ENCODE results near the gene MYO1D. TPM values are rescaled to one million over a fixed set of nuclear protein-coding genes. Genes with fewer than 3 reads are reported as not detected.

MYO1D gene
- total and polyA plus RNA-seq, 7 donors: 6.2 to 184 (median 21.6) TPM

GRCh38 chr17:32819787-32820186 is 57.1 kb downstream of the MYO1D start:
- H3K27me3 ChIP-seq: peaks cover 0 to 14% (median 0%) of the 10 kb centered on the region in 3 donors
- no peaks in the 10 kb centered on the region for H3K9me3 ChIP-seq
- intact Hi-C loops (cut with DNase I): no loop called here
- TF ChIP-seq POLR2A (IDR thresholded peaks at IDR 0.05): no peak
- TF ChIP-seq CTCF (IDR thresholded peaks at IDR 0.05): no peak
- no peak for DNase-seq
- H3K27ac ChIP-seq: no peak overlapping the region
- 92 to 95% methylated on average over 2 of the region's 2 CpGs for WGBS, 2 donors
- H3K4me3 ChIP-seq: no peak overlapping the region
- H3K4me1 ChIP-seq: no peaks in the 10 kb centered on the region
- H3K36me3 ChIP-seq: no peaks in the 10 kb centered on the region

GRCh38 chr17:32819035-32819434 is 57.9 kb downstream of the MYO1D start:
- H3K27me3 ChIP-seq: peaks cover 0 to 14% (median 0%) of the 10 kb centered on the region in 3 donors
- WGBS, 2 donors: 26 to 38% methylated on average over 4 of the region's 4 CpGs
- no peaks in the 10 kb centered on the region for H3K9me3 ChIP-seq
- no peaks in the 10 kb centered on the region for H3K4me1 ChIP-seq
- TF ChIP-seq CTCF (IDR thresholded peaks at IDR 0.05): no peak
- TF ChIP-seq POLR2AphosphoS5 (IDR thresholded peaks at IDR 0.05): no peak
- TF ChIP-seq EP300 (IDR thresholded peaks at IDR 0.05): no peak
- TF ChIP-seq POLR2A (IDR thresholded peaks at IDR 0.05): no peak
- DNase-seq: no peak
- H3K36me3 ChIP-seq: no peaks in the 10 kb centered on the region
- intact Hi-C loops (cut with DNase I): no loop called here
- H3K4me3 ChIP-seq: no peak overlapping the region
- H3K27ac ChIP-seq: peak overlapping the region in 2 of 4 donors; percentile 39 to 43

- Histone ChIP-seq H3K4me1 (no peaks in the 10 kb centered on the region), H3K27ac (no peak overlapping the region), H3K36me3 (no peaks in the 10 kb centered on the region), H3K27me3 (no peaks in the 10 kb centered on the region), H3K9me3 (no peaks in the 10 kb centered on the region), H3K4me3 (no peak overlapping the region)
- TF ChIP-seq POLR2A (IDR thresholded peaks at IDR 0.05): no peak
- TF ChIP-seq CTCF (IDR thresholded peaks at IDR 0.05): no peak
- TF ChIP-seq EP300 (IDR thresholded peaks at IDR 0.05): no peak
- TF ChIP-seq POLR2AphosphoS5 (IDR thresholded peaks at IDR 0.05): no peak
- intact Hi-C loops (cut with DNase I): no loop called here
- WGBS, 2 donors: 70 to 87% methylated on average over 3 of the region's 3 CpGs
- no peak for DNase-seq
Measured at GRCh38 chr17:32815460-32815859, 61.5 kb downstream of the MYO1D start.

GRCh38 chr17:32814836-32815235 is 62.1 kb downstream of the MYO1D start:
- H3K36me3 ChIP-seq: no peaks in the 10 kb centered on the region
- no peak overlapping the region for H3K4me3 ChIP-seq
- DNase-seq: no peak
- 93 to 95% methylated on average over 7 of the region's 7 CpGs for WGBS, 2 donors
- TF ChIP-seq EP300 (IDR thresholded peaks at IDR 0.05): no peak
- TF ChIP-seq POLR2A (IDR thresholded peaks at IDR 0.05): no peak
- TF ChIP-seq POLR2AphosphoS5 (IDR thresholded peaks at IDR 0.05): no peak
- TF ChIP-seq CTCF (IDR thresholded peaks at IDR 0.05): no peak
- no peaks in the 10 kb centered on the region for H3K9me3 ChIP-seq
- H3K27ac ChIP-seq: no peak overlapping the region
- no peaks in the 10 kb centered on the region for H3K27me3 ChIP-seq
- no peaks in the 10 kb centered on the region for H3K4me1 ChIP-seq
- intact Hi-C loops (cut with DNase I): no loop called here

- no peak overlapping the region for H3K4me3 ChIP-seq
- DNase-seq: no peak
- H3K9me3 ChIP-seq: no peaks in the 10 kb centered on the region
- no peaks in the 10 kb centered on the region for H3K4me1 ChIP-seq
- no peaks in the 10 kb centered on the region for H3K27me3 ChIP-seq
- no peaks in the 10 kb centered on the region for H3K36me3 ChIP-seq
- WGBS, 2 donors: 94 to 97% methylated on average over 3 of the region's 3 CpGs
- intact Hi-C loops (cut with DNase I): no loop called here
- TF ChIP-seq EP300 (IDR thresholded peaks at IDR 0.05): no peak
- no peak for TF ChIP-seq POLR2AphosphoS5 (IDR thresholded peaks at IDR 0.05)
- no peak for TF ChIP-seq CTCF (IDR thresholded peaks at IDR 0.05)
- no peak for TF ChIP-seq POLR2A (IDR thresholded peaks at IDR 0.05)
- H3K27ac ChIP-seq: no peak overlapping the region
Measured at GRCh38 chr17:32813021-32813420, 63.9 kb downstream of the MYO1D start.
